Activated gamma-delta T cell treated with anti-CD3 and anti-CD28 coated beads, Interleukin-2, amount 50 U/mL, for 16 hours (primary cell): ENCODE measurements around the gene POLR1H.
"Not testable (repeated sequence)": the region's sequence is repeated elsewhere in the genome, so short reads cannot be mapped to it uniquely, and the experiment has no call there.

ENCODE experiments used
- DNase-seq: peaks from one replicate; pipeline ENCODE4 v3.0.0-alpha.2; 2020; ENCODE audit warnings: low read depth

Gene POLR1H, protein sequence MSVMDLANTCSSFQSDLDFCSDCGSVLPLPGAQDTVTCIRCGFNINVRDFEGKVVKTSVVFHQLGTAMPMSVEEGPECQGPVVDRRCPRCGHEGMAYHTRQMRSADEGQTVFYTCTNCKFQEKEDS

DNA sequence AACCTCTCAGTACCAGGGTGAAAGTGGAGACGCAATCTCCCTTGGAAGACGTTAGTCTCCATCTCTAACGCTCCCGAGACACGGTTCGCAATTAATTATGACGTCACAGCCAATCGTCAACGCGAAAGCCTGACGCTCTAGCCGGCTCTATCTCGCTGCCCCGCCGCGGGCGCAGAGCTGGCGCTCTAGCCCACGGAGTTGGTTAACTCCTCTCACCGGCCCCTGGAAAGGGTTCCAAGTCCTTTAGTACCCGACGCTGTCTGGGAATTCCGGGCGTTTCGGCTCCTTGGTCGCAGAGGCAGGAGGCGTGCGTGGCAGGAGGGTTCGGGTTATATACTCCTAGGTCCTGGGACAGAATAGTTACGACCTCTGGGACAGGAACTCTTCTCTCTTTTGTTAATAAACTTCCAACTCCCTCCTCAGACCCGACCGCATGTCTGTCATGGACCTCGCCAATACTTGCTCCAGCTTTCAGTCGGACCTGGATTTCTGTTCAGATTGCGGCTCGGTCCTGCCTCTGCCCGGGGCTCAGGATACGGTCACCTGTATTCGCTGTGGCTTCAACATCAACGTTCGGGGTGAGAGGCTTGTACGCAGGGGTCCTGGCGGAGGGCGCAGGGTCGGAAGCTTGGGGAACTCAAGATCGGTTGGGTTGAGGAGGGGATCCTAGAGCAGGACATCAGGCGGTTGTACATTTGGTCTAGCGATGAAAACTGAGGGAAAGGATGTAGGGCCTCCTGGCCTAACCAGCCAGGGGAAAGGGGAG, at the start of gene POLR1H:
TSS of gene POLR1H (plus strand) at position 174 of the 766 bp plus-strand sequence. CDS start at position 434, 260 bp downstream.
- peak; percentile 78 for DNase-seq

DNA sequence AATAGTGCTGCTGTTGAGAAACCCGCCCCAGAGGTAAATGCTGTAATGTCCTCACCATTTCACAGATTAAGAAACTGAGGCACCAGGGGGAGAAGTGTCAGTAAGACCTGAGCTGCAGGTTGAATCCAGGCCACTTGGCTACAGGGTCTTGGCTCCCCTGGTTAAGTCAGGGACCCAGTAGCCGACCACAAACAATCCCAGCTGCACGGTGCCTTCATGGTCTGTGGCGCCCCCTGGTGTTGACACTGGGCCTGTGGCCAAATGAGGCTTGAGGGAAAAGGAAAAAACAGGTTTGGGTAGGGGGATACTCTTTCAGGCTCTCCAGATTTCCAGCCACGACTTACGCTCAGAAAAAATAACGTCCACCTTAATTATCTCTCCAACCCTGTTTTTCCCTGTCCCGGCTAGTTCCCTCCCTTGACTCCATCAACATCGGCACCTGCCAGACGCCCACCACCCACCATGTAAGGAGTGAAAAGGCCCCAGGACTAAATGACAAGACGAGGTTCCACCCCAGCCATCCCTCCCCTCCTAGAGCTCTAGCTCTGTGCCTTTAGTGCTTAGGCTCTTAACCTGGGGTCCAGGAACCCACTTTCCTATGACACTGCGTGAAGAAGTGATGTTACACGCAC, 47.7 kb upstream of the POLR1H start:
- no peak for DNase-seq

DNA sequence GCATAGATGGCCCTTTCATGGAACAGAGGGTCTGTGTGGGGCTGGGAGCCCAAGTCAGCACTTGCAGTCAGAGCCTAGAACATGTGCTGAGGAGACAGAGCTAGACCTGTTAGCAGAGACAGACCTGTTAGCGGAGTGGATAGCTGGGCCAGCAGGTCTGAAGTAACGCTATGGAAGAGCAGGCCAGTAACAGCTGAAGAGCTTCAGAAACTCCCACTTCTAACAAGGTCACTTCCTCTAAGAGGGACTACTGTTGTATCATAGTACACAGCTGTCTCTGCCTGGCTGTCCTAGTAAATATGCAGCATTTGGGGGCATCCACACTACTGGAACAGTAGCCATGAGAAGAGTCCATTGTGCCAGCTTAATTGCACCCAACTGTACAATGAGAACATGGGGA, 41.2 kb upstream of the POLR1H start:
- DNase-seq: no peak

DNA sequence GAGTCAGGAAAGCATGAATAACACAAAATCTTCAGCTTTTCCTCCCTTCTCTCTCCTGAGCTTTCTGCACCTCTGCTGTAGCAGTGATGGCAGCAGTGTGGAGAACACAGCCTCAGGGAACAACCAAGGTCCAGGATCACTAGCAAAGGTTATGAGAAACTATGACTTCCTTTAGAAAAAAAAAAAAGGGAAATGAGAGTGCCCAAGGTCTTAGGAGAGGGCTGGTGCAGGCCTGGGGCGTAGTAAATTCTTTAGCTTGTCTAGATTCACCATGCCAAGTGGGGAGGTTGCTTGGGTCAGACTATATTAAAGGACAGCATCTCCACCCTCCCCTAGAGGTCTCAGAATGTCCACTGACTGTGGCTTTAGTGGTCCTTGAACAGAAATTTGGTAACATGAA, 40.4 kb upstream of the POLR1H start:
- no peak for DNase-seq

DNA sequence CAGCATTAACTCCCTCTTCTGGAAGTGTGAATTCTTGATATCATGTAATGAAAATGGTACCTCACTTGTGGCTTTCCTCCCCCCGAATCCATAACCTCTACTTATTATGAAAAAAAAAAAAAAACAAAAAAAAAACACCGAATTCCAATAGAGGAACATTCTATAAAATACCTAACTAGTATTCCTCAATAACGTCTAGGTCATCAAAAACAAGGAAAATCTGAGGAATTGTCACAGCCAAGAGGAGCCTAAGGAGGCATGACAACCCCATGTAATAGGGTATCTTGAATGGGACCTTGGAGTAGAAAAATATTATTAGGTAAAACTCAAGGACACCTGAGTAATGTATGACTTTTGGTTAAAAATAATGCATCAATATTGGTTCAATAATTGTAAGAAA, 38.9 kb upstream of the POLR1H start:
- DNase-seq: no peak

DNA sequence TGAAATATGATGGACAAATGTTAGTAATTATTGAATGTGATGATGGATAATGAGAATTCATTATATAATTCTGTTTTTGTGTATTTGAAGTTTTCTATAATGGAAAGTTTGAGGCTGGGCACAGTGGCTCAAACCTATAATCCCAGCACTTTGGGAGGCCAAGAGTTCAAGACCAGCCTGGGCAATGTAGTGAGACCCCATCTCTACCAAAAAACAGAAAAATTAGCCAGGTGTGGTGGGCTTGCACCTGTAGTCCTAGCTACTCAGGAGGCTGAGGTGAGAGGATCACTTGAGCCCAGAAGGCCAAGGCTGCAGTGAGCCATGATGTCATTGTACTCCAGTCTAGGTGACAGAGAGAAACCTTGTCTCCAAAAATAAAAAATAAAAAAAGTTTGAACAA, 38.4 kb upstream of the POLR1H start:
- DNase-seq: not testable (repeated sequence)

DNA sequence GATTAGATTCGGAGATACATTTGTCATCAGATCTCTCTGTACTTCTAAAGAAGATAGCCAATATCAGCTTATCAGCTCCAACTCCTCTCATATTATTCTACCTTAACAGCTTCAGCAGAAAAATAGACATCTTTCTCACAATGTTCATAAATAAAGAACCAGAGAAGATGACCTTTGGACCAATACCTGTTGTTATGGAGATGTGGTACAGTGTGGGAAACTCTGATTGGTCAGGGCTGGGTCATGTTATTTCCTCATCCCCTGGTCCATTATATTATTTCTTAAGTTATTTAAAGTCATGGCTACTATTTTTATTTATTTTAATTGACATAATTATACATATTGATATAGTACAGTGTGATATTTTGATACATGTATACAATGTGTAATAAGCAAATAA, 35.9 kb upstream of the POLR1H start:
- no peak for DNase-seq

DNA sequence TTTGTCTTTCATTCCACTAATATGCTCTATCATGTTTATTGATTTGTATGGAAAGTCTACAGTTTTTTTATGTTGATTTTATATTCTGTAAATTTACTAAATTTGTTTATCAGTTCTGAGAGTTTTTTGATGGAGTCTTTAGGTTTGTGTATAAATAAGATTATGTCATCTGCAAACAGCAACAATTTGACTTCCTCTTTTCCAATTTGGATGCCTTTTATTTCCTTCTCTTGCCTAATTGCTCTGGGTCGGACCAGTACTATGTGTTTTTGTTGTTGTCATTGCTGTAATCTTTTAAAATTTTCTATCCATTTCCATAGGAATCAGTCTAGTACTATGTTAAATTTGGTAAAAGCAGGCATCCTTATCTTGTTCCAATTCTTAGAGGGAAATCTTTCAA, 31.5 kb upstream of the POLR1H start:
- DNase-seq: no peak

DNA sequence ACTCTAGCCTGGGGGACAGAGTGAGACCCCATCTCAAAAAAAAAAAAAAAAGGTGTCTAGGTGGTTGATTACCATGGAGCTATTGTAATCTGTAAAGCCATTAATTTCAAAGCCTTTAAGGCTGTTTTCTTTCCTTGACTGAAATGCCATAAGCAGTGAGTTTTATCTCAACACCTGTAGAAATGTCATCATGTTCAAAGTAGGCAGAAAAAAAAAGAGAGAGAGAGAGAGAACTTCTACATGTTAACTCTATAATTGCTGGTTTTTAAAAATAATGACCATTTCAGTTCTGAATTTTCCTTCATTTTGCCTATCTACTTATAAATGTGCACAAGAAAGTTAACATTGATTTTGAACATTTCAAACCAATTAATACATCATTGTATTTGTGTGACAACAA, 29.7 kb upstream of the POLR1H start:
- DNase-seq: no peak

DNA sequence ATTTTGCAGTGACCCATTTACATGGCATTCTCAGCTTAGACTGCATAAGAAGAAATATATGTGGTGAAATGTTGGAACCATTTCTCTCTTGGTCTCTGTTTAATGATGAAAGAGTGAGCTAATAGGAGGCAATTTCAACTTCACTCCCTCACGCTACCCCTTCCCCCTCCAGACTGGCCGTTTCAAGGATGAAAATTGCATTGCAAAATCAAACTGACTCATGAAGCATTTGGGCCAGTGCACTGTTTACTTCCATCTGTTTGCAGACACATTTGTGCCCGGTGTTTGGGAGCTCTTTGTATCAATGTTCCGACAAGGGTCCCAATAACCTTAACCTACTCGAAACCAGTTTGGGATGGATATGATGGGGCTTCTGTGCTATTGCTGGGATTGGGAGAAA, 27.6 kb upstream of the POLR1H start:
- not testable (repeated sequence) for DNase-seq

DNA sequence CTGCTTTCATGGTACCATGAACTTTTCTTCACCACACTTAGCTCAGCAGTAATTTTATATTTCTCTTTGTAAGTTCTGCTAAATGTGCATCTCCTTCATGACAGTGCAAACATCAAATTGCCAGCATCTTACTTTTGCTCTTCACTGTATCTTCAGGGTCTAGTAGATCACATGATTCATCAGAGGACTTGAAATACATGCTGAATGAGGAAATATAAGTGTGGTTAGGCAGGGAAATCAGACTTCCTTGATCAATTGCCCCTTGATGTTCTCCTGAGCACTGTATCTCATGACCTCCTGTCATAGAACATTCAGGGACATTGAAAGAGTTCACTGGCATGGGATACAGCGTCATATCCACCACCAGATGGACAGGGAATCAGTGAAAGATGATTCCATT, 25.3 kb upstream of the POLR1H start:
- DNase-seq: no peak

DNA sequence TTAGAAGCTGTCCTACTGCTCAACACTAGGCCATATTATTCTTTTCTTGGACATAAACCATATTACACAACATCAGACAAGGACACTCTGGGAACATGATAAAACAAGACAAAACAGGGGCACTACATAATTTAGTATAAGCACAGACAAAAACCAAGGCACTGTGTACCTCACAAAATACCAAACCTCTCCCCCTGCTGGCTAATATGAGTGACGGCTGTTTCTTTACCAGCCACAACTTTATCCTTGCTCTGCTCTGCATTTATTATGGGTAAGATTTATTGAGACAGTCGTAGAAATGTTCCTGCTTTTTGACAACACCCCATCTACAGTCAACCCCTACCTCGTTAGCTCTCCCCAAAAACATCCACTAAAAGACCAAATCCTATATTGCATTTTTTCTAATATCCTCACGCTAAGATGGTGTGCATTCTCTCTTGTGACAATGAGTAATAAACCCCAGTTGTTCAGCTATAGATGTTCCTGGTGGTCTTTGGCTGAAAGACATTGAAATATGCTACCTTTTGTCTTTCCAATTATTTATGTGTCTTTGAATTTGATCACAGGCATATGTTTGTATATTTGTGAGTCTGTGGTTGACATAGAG, 23.8 kb upstream of the POLR1H start:
- DNase-seq: no peak

DNA sequence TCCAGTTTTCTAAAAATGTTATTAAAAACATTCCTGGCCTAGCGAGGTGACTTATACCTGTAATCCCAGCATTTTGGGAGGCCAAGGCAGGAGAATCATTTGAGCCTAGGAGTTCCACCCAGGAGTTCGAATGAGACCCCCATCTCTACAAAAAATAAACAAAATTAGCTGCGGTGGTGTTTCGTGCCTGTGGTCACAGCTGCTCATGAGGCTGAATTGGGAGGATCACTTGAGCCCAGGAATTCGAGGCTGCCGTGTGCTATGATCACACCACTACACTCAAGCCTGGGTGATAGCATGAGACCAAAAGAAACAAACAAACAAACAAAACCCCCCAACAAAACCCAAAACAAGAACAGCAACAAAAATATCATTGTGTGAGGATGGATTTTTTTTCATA, 19.8 kb upstream of the POLR1H start:
- DNase-seq: no peak

DNA sequence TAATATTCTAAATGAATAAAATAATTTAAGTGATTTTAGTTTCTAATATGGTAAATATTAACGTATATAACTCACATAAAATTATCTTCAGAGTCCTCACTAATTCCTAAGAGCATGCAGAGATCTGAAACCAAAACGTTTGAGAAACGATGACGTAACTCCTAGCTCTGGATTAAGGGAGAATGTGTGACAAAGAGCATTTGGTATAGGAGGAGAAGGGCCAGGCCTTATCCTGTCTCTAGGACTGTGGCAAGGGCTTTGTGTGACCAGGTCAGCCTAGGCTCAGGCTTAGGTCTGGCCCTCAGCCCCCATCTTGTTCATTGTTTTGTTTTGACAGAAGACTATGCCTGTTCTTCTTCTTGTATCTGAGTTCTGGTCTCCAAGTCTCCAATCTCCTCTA, 19.2 kb upstream of the POLR1H start:
- DNase-seq: no peak

DNA sequence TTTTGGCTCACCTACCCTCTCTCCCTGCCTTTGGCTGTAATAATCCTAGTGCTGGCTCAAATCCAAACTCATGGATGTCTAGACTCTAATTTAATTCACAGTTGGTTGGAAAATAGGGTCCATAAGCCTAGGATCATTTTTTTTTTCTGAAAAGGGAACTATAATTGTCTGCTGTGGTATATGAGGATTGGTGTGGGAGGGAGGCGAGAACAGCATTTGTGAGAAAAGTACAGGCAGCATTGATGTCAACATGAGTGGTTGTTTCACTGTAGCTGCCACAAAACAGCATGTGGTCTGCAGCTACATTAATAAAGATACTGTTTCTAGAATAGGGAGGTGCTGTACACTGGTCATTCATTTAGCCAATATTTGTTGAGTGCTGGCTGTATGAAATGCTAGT, 18.6 kb upstream of the POLR1H start:
- no peak for DNase-seq

DNA sequence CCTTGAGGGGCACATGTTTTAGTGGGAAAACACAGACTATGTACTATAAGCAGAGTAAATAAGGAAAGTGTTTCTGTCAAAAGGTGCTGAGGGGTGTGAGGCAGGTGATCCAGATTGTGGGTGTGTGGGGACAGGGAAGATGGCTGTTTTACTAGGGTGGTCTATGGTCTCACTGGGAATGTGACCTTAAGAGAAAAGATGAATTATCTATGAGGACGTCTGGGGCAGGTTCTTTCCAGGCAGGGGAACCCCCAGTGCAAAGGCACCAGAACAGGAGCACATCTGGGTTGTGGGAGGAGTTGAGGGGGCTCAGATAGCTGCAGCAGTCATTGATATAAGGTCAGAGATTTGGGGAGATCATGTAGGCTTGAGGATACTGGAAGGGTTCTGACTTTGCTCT, 18.2 kb upstream of the POLR1H start:
- no peak for DNase-seq

DNA sequence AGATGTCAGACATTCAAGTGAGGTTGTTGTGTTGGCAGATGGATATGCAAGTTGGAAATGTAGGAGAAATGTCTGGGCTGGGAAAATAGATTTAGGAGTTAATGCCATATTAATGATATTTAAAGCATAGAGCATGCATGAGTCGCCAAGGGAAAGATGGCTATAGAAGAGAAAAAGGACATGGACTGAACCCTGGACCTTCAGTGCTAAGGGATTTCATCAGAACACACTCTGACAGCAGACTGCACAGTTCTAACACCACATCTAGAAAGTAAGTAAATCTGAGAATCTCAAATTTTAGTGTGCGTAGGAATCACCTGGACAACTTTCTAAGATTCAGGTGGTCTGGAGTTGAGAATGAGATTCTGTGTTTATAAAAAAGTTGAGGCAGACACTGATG, 17.3 kb upstream of the POLR1H start:
- DNase-seq: no peak

DNA sequence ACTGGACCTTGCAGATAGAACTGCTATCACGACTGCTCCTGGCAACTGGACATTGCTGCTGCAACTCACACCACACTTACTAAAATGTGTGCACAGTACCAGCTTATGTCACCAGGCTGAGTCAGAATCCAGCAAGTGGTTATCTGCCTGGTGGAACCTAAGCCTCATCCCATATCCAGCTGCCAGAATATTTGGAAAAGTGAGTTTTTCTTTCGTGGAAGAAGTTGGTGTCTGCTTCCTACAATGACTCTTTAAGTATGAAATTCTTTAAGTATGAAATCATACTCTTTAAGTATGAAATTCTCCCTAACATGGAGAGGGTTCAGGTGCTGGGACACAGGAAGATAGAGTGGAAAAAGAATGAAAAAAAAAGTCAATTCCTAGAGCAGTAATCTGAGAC, 16.4 kb upstream of the POLR1H start:
- no peak for DNase-seq

DNA sequence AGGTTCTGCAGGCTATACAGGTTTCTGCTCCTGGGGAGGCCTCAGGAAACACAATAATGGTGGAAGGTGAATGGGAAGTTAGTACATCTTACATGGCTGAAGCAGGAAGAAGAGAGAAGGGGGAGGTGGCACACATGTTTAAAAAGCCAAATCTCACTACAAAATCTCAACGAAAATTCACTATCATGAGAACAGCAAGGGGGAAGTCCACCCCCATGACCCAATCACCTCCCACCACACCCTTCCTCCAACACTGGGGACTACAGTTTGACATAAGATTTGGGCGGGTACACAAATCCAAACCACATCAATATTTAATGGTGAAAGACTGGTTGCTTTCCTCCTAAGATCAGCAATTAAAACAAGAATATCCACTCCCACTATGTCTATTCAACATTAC, 13.8 kb upstream of the POLR1H start:
- no peak for DNase-seq

DNA sequence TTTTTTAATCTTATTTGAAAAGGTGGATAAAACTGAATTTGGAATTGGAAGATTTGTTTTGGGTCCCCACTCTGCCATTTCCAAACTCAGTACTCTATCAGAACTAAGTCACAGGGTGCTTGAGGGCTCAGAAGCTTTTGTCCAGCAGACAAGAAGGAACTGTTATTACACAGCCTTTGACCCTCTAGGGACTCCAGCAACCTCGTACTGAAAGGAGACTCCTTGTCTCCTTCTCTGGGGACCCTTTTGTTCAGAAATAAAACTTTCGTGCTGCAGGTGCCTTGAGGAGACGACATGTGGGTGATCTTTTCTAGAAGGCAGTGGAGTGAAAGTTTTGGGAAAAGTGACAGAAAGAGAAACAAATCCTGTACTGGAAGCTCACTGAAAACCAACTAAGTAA, 7.4 kb upstream of the POLR1H start:
- DNase-seq: no peak

DNA sequence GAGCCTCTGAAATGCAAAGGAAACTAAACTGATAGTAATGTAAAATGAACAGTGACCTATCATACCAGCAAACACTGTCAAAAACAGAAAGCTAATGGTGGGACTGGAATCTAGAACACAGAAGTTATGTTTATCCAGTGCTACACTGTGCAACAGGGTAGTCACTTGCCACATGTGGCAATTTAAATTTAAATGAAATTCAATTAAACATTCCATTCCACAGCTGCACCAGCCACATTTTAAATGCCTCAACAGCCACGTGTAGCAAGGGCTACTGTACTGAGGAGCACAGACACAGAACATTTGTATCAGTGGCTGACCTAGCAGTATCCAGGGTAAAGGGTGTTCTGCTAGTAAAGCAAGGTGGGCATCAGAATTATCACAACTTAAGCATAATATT, 5.6 kb upstream of the POLR1H start:
- no peak for DNase-seq

DNA sequence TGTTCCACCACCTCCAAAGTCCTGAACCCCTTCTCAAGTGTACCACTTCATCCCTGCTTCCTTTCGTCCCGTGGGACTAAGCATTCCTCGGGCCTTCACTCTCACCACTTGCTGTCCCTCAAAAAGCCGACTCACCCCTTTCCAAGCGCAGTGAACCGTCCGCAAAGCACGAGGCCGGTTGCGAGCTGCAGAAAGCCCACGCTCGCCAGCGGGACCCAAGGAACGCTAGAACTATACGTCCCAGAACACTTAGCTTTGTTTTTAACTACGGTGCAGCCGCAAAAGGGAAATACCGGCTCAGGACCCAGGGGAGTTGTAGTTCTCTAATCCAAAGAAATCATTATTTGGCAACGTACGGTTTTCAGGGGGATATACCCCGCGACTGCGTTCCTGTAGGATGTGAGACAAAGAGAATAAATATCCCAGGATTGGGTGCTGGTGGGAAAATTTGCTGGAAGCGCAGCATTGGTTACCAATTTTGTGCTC, 416 bp upstream of the POLR1H start:
- DNase-seq: no peak

DNA sequence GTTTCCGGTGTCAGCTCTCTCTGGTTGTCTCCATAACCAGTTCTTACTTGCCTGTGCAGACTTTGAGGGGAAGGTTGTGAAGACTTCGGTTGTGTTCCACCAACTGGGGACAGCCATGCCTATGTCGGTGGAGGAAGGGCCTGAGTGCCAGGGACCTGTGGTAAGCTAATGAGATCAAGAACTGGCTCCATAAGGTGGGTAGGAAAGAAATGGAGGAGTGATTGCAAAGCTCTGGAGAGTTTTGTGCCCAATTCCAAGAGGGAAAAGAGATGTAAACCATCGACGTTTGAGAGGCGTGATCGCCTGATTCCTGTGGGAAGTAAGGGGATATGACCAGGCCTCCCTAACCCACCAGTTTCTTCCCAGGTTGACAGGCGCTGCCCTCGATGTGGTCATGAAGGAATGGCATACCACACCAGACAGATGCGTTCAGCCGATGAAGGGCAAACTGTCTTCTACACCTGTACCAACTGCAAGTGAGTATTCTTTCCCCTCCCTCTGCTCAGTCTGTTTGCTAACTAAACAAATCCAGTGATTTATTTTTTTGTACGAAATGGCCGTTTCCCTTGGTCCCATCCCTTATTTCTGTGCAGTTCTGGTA, 893 bp downstream of the POLR1H start:
- DNase-seq: no peak
